LNCAP (cell line): ENCODE results near the gene ABCA13.

Experiments
- TF ChIP-seq, protein P1 (sequence below): fragments of 450-650 bp; IDR thresholded peaks from 2 replicates; pipeline ENCODE4 v1.5.1; 2017; ENCODE audit warnings: mild to moderate bottlenecking

ABCA13 gene

DNA sequence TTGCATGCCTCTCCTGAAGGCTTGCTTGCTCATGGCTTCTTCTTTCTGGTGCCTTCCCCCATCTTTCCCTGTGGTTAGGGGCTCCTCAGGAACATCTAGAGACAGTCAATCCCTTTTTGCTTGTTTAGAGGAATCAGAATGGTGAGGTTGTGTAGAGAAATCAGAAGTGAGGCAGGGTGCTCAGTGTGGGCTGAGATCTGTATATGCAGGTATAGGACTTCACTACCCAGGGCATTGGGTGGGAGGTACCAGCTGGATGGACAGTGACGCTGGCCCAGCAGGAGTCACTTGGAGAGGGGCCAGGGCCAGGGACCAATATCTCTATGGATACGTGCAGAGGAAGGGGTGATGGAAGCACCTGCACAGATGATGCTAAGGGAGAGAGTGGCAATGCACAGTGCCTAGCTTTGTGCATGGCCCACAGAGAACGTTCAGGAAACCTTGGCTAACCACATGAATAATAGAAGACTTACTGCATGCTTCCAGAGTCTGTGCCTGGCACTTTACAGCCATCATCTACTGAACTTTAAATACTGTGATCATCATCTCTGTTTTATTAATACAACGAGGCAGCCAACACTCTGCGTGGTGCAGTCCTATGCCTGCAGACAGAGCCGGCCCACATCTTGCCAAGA, 255.2 kb downstream of the ABCA13 start:
- TF ChIP-seq, protein P1, sequence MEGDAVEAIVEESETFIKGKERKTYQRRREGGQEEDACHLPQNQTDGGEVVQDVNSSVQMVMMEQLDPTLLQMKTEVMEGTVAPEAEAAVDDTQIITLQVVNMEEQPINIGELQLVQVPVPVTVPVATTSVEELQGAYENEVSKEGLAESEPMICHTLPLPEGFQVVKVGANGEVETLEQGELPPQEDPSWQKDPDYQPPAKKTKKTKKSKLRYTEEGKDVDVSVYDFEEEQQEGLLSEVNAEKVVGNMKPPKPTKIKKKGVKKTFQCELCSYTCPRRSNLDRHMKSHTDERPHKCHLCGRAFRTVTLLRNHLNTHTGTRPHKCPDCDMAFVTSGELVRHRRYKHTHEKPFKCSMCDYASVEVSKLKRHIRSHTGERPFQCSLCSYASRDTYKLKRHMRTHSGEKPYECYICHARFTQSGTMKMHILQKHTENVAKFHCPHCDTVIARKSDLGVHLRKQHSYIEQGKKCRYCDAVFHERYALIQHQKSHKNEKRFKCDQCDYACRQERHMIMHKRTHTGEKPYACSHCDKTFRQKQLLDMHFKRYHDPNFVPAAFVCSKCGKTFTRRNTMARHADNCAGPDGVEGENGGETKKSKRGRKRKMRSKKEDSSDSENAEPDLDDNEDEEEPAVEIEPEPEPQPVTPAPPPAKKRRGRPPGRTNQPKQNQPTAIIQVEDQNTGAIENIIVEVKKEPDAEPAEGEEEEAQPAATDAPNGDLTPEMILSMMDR: no peak

- TF ChIP-seq, protein P1: no peak
Observed at GRCh38 chr7:48426966-48427555, 255.8 kb downstream of the ABCA13 start.

DNA sequence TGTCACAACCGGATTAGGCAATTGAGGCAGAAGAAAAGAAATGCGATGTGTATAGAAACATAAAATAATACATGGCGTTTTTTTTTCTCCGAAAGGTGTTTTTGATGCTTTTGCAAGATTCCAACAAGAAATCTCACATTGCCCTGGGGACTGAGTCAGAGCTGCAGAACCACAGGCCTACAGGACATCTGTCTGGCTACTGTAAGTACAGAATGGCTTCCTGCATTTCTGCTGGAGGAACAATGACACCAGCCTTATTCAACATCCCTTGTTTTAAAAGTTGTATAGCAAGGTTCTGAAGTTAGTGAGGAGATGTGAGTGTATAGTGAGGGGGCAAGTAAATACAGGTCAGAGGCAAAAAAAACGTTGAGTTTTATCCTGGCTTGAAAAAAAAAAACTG, 256.4 kb downstream of the ABCA13 start:
- TF ChIP-seq, protein P1: no peak

DNA sequence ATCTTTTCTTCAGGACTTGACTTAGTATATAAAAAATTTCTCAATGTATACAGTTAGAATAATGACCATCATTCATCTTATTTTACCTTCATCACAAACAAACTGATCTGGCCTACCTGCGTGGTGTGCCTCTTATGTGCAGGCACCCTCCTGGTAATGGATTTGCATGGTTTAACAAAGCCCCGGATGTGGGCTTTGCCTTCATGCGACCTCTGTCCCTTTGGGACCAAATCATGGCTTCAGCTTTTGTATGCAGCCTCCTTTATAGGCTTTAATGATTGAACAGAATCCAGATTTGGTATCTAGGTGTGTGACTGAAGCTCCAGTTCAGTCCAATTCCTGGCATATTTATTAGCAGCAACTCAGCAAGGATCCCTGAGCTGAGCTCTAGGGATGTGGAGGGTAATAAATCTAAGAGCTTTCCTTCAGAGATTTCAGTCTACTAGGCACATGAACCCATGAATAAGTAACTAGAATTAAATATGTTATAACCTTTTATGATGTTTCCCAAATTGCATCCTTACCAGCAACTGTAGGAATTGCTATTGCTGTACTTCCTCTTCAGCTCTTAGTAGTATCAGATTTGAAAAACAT, 256.9 kb downstream of the ABCA13 start:
- TF ChIP-seq, protein P1: no peak

GRCh38 chr7:48429117-48429516, 257.9 kb downstream of the ABCA13 start:
- TF ChIP-seq, protein P1: no peak

DNA sequence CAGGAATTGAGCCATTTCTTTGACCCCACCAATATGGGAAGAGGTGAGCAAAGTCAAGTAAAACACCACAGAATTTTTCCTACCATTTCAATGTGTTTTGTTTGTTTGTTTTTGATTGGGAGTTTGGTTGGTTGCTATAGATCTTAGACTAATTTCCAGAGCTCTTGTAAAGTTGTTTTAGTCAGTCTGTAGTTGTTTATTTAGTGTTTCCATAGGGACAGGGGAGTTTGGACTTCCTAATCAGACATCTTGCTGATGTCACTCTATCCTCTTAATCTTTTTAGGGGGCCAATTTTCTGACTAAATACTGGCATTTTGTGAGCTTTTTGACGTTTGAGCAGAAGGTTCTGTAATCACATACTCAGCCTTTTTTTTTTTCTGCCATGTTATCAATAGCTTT, 266.9 kb downstream of the ABCA13 start:
- TF ChIP-seq, protein P1: no peak

GRCh38 chr7:48441848-48442492, 270.7 kb downstream of the ABCA13 start:
- TF ChIP-seq, protein P1: no peak
